ENCODE measurements around the gene PHLPP1.

DNA sequence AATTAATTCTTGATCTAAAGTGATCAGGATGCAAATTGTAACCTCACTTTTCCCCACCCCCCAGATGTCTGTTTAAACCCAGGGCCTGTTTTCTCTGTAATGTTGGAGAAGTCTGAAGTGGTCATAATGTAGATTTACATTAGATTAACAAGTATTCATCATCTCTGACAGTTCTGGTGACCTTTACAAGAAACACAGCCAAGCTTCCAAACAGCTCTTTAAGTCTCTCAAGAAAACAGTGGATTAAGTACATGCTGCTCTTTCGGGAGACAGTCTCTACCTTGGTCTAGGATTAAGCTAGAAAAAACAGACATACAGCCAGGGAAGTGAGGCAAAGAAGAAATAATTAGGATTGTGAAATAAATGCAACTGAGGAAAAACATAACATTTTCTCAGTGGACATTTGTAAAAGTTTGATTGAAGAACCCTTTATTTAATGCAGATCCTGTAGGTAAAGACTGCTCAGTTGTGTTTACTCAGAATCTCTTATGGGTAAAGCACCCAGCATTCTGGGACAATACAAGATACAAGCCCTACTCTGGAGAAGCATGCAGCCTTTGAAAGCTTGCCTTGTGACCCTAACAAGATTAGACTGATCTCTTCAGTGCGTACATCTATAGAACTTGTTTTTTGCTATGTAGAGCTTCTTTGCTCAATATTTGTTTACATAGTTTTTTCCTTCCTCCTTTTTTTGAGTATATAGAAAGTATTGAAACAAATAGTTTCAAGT is 203.9 kb downstream of the PHLPP1 start:
- TF ChIP-seq, protein P1, sequence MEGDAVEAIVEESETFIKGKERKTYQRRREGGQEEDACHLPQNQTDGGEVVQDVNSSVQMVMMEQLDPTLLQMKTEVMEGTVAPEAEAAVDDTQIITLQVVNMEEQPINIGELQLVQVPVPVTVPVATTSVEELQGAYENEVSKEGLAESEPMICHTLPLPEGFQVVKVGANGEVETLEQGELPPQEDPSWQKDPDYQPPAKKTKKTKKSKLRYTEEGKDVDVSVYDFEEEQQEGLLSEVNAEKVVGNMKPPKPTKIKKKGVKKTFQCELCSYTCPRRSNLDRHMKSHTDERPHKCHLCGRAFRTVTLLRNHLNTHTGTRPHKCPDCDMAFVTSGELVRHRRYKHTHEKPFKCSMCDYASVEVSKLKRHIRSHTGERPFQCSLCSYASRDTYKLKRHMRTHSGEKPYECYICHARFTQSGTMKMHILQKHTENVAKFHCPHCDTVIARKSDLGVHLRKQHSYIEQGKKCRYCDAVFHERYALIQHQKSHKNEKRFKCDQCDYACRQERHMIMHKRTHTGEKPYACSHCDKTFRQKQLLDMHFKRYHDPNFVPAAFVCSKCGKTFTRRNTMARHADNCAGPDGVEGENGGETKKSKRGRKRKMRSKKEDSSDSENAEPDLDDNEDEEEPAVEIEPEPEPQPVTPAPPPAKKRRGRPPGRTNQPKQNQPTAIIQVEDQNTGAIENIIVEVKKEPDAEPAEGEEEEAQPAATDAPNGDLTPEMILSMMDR (IDR thresholded peaks at IDR 0.05): no peak
- TF ChIP-seq POLR2A (IDR thresholded peaks at IDR 0.05): no peak
